Activated CD8-positive, alpha-beta memory T cell treated with anti-CD3 and anti-CD28 coated beads, Interleukin-2, amount 50 U/mL, for 1 hour (primary cell): Measurements from ENCODE around the gene UBE3D.
"Not testable (repeated sequence)": the region's sequence is repeated elsewhere in the genome, so short reads cannot be mapped to it uniquely, and the experiment has no call there.

Experiments
- DNase-seq: peaks from one replicate; pipeline ENCODE4 v3.0.0-alpha.2; 2020; ENCODE audit errors: extremely low read depth

UBE3D gene

DNA sequence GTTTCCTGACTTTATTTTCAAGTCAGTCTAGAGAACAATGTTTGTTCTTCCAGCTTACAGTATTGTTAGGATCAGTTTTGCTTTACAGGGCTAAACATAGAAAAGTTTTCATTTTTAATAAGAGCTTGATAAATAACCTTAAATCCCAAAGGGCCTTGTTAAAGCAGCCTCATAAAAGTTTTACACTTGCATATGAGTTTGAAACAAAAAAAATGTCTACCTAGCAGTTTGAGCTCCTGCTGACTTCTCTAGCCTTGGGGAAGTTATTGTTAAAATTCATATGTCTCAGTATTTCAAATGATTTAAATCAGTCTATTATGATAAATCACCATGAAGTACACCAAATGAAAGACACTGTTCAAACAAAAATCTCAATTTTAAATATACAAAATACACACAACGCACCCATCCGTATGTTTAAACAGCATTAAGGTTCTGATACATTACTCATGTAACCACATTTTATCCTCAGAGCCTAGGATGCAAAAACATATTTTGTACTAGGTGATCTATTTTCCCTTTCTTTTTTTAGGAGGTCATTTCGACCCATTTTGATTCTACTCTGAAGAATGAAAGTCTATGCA, 87.2 kb downstream of the UBE3D start:
- no peak for DNase-seq

DNA sequence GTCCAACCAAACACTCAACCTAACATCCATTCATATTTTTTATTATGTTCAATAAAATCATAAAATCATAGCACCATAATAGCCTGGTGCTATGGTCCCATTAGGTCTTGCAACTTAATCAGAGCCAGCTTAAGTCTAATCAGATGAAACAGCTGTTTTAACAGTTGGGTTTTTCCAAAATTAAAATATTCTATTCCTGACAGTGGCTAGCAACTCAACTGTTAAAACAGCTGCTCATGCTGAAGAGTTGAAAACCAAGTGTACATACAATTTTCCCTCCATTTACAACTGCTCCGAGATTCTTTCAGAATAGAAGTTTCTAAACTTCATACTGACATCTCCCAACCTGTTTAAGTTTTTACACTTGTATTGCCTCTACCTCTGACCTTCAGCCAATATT, 89.5 kb downstream of the UBE3D start:
- DNase-seq, result no peak

DNA sequence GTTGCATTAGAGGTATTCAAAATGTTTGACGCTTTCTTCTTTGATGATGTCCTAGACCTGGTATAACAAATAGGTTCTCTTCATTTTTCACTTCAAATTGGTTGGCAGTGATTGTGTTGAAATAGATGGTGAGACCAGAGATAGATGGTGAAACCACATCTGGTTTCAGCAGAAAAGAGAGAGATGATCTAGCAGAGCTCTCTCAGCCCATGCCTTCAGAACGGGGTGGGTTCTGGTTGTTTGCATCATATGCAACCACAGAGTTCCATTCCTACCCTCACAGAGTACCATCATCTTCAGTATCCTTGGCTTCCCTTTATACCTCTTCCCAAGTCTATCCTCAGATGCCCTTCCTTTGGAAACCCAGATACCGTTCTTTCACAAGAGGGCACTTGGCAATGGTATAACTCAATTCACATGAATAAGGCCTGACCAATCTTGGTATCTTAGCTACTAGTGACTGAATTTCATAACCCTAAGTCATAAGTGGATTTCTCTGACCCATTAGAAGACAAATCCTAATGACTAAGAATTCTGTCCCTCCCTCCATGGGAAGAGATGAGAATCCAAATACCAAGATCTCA, 93.7 kb downstream of the UBE3D start:
- DNase-seq, result no peak

DNA sequence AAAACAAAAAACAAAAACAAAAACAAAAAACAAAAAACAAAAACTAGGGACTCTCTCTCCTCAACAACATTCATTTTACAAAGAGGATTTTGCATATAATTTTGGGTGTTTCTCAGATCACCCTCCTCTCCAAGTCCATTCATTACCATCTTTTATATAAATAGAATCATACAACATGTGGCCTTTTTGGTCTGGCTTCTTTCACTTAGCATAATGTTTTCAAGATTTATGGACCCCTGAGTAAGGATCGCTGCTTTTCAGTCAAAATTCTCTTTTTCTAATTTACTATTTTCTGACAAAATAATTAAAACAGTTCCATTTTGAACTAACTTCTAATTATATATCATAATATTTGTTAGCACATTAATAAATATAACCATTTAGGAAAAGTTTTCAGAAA, 94.8 kb downstream of the UBE3D start:
- DNase-seq, result no peak

DNA sequence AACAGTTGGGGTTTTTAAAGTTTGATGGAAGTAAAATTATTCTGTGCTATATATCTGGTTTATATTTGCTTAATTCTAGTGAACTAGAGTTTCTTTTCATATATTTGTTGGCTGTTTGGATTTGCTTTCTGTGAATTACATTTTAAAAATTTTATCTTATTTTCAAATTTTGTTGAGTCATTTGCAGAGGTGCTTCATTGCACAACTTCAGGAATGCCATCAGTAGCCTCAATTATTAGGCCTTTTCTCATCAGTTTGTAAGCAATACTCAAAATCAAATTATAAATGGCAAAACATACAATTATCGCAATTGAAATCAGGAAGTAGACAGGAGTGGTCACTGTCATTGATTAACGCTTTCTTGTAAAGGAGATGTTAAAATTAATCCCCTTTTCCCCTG, 96.9 kb downstream of the UBE3D start:
- no peak for DNase-seq

DNA sequence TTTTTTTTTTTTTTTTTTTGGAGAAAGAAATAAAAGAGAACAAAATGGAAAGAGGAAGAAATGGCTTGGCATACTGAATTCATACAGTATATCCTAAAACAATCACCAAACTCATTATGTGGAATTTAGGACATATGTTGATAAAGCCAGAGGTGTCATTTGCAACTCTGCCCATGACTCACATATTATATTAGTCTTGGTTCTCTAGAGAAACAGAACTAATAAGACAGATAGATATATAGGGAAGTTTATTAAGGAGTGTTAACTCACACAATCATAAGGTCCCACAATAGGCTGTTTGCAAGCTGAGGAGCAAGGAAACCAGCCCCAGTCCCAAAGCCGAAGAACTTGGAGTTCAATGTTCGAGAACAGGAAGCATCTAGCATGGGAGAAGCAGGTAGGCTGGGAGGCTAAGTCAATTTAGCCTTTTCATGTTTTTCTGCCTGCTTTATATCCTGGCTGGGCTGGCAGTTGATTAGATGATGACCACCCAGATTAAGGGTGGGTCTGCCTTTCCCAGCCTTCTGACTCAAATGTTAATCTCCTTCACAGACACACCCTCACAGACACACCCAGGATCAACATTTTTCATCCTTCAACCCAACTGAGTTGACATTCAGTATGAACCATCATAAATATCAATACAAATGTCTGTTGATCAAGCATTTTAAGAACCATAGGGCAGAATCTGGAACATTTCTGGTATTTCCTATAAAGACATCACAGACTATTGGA, 102.3 kb downstream of the UBE3D start:
- DNase-seq, result no peak

DNA sequence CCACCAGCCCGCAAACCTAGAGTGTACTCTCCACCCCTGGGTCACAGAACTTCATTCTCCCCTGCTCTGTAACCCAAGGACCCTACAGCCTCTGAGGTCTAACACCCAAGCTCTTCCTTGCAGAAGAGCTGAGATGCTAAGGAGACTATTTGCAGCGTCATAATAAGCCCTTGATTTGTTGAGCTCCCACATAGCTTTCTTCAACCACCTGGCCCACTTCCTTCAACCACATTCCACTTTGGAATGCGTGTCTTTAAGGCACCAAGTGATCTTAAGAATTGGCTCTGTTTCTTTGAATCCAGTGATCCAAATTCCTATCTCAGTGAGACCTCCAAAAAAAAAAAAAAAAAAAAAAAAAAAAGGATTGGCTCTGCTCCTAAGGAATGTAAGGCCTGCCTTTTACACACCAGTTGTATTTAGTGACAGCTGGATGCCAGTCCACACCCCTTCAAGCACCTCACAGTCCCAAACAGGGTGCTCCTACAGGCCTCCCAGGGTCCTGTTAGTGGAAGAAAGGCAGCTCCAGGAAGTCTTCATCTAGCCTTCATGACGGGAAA, 106.2 kb downstream of the UBE3D start:
- no peak for DNase-seq

DNA sequence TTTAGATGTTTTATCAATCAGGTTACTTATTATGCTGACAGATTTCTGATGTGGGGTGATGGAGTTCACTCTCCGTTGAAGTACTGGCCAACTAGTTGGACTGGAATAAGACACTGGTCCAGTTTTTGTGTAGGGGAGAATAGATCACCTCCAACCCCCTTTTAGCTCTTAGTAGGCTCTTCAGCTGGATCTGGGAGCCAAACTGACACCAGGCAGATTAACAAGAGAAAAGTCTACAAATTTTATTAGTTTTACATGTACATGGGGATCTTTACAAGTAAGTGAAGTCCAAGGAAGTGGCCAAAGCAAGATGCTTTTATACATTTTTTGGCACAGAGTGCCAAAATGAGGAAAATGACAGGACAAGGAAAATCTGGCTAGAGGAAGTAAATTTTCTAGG, 107.1 kb downstream of the UBE3D start:
- DNase-seq, result no peak

DNA sequence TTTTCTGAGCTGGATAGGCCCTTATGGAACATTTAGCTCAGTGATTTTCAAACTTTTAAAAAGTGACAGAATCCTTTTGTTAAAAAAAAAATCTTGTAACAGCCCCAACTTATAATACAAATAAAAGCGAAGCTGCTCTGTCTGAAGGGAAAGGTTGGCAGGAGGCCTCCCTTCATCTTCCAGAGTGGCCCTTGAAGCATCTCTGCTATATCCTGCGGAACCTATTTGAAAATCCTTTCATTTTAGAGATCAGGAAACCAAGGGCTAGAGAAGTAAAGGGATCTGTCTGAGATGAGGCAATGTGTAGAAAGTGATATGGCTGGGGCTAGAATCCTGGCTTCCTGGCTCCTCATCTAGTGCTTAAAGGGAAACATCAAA, 107.8 kb downstream of the UBE3D start:
- DNase-seq, result no peak

DNA sequence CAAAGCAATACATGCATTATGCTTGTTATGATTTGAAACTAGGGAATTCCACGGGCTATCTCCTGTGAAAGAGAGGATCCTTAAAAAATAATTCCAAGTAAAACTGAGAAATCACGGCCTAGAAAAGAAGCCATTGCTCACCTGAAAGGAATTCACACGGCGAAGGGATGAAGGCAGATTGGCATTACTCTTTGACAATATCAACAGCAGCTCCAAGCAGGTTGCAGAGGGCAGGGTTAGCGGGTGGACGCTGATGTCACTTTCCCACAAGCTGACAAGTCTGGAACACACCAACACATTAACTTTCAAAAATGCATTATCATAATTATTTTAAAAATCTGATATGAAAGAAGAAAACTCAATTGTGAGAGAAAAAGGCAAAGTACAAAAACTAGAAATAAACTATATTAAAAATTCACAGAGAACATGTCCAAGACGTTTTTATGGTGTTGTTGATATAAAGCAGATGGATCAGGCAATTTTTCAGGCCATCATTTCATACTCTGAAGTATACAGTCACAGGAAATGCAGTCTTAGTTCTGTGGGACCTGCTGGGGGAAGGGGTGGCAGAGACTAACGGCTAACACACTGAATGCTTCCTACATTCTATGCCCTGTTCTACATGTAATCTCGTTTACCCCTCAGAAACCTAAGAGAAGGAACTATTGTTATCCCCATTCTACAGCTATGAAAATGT, 108.3 kb downstream of the UBE3D start:
- DNase-seq, result no peak

DNA sequence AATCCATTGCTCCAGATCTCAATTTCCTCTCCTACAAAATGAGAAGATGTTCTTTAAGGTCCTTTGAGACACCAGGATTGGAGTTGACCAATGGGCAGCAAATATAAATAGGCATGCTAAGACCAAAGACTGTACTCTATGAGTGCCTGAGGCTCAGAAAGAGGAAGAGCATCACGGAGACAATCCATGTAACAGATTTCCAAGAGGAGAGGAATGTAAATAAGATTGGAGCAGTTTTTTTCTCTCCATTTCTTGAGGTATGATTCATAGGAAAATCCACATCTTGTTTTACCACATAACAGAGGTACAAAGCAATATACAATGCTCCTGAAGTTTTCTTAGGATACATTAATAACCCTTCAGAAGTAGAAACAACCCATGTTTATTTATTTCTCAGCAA, 109.8 kb downstream of the UBE3D start:
- no peak for DNase-seq

DNA sequence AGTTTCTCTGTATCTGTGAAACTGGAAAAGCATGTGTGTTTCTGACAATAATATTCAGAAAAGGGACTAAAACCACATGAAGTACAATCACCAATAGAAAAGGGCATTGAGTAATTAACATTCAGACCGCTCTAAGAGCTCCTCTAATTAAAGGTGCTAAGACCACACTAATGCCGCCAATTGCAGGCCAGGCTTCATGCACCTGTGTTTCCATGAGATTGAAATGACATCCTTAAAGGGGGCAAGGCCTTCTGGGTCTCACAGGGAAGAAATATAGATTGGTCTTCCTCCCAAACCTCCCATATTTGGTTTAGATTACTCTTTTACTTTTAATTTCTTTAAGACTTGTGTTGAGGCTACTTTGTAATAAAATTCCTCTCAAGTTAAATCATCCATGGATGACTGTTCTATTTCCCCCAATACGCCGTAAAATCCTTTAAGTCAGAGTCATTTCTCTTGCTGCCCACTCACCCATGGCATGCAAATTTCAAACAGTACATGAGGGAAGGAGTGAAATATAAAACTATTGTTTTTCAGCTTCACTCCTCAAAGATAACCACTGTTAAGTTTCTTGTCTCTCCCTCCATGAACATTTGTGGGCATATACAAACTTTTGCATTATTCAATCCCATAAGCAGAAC, 110.6 kb downstream of the UBE3D start:
- DNase-seq, result no peak

DNA sequence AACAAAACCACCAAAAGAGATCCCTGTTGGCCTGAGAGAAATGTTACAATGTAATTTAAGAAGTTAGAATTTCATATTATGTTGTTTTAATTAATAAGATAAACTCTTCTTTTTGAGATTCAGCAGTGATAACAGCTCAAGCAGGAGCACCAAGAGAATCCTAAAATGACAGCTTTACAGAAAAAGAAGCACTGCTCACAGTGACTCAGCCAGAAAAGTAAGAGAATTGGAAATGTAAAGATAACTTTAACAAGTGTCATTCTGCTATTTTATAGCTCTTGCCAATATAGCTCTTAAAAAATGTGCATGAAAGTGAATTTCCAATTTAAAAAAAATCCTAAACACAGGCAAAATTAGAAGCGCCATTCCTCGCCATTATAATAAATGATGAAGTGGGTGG, 111.3 kb downstream of the UBE3D start:
- no peak for DNase-seq

DNA sequence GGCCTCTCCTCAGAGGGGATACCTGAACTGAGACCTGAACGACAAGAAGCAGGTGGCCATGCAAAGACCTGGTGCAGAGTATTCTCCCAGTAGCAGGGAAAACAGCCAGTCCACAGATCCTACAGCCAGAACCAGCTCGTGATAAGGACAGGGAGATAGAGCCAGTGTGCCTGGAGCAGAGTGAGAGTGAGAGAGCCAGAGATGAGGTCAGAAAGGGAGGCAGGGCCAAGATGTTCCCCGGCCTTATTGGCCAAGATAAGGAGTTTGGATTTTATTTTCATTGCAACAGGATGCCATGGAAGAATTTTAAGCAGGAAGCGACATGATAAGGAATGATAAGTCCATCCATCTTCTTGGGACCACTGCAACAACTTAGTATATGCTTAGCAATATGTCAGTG, 111.8 kb downstream of the UBE3D start:
- no peak for DNase-seq

DNA sequence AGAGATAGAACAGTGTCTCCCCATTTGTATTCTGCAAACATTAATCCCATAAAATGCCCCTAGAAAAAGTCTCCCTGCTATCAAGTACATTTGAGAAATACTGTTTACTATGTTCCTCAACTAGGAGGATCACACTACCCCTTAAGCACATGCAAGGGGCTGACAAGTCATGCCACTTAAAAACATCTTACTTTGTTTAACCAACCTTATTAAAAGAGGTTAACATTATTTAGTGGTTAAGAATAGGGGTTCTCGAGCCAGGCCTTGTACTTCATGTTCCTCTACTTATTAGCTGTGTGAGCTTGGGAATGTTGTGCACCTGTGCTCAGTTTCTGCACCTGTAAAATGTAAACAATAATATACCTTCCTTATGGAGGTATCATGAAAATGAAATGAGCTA, 113.7 kb downstream of the UBE3D start:
- no peak for DNase-seq

DNA sequence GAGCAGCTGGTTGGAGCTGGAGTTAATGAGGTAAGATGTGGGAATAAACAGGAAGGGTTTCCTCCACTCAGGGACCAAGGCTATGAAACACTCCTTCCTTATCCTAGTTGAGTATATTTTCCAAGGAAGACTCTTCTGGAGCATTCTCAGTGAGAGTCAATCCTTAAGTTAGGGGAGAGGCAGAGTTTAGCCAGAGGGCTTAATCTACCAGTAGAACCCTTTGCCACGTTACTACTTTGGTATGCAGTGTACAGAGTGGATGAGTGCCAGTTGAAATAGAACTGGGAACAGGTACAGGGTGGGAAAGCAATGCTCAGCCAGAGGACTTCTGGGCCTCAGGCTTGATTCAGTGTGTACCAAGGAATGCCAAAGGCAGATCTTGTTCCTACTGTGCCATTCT, 114.3 kb downstream of the UBE3D start:
- DNase-seq, result no peak

DNA sequence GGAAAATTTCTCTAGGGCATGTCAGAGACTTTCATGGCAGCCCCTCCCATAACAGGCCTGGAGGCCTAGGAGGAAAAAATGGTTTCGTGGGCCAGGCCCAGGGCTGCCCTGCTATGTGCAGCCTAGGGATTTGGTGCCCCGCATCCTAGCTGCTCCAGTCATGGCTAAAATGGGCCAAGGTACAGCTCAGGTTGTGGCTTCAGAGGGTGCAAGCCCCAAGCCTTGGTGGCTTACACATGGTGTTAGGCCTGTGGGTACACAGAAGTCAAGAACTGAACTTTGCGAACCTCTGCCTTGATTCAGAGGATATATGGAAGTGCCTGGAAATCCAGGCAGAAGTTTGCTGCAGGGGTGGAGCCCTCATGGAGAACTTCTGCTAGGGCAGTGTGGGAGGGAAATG, 134.7 kb downstream of the UBE3D start:
- not testable (repeated sequence) for DNase-seq

DNA sequence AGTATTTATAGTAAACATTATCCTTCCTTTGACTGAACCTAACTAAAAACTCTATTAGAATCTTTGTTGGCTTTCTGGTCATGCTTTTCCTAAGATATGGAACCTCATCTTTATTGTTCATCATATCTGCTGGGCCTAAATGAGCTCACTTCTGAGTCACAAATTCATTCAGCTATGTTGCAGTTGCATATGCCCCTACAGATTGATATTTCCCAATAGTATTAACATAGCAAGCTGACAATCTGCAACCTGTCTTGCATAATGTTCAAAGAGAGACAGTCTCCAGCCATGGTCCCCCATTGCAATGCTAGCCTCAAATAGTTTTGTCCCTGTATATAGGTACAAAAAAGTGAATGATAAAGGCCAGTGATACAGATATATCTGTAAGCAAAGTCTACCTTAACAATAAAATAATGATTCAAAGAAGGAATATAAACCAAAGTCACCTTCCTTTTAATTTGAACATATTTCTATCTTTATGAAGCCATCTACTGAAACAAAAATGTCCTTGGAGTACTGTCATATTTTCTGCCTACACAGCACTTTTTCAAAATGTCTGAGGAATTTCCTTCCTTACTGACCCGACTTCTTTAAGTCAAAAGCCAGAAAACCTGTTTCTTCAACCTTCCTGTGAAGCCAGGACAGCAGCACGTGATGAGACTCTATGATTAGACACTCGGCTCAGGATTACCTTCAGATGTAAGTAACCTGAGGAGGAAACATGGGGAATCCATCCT, 140.7 kb downstream of the UBE3D start:
- DNase-seq, result no peak

DNA sequence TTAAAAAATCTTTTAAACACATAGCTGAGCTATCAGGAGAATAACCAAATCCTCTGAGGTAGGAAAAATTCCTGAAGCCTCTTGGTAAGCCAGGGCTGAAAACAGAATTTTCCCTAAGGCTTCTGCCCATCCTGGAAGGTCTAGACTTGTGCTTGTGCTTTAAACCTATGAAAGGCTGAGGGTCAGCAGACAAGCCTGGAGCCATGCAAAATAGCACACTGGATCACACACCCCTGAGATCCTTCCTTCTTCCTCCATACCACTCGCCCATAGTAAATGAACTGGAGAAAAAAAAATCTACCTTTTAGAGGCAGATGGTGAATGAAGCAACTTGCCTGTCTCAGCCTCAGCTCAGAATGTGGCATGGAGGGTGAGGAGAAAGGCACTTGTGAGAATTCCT, 144.4 kb downstream of the UBE3D start:
- DNase-seq, result no peak

DNA sequence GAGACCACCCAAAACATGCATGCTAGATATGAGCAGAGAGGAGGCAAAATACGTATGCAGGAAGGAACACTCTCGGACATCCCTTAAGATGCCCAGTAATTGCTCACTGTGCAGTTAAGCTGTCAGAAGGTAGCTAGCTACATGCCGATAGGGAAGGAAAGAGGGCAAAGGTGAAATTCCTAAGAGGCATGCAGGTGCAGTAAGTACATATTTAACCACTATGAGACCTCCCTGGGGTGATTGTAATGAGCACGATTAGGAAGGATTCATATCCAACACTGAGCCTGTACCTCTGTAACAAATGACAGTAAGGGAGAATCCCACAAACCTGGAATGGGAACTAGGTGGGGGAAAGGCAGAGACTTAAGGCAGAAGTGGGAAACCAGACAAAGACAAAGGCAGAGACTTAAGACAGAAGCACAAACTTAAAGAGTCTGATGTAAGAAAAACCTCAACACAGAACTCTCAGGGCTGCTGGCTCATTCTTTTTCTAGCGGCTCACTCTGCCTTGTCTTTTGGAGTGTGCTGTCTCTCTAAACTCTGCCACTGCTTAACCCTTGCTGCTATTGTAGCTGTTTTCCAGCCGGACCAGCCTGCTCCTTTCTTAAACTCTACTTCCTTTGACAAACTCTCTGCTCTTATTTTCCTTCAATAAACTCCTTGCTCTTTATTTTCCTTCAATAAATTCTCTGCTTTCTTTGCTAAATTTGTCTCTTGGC, 148.1 kb downstream of the UBE3D start:
- no peak for DNase-seq

DNA sequence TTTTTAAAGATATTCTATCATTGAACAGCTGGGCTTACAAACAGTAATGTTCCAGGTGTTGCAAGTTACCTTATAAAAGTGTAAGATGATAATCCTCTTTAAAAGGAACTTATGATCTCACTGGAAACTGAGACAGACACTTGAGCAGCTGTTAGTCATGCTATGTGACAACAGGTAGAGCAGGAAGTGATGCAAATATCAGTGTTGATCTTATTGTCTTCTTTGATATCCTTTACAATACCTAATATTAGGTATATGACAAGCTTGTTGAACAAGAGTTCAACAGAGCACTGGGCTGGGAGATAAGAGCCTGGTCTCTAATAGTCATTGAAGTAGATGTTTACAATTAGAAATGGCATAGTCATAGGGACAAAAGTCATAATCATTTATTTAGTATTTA, 150.0 kb downstream of the UBE3D start:
- no peak for DNase-seq
